Uterus (tissue), 2 donors: ENCODE results near the gene ARMC5.

Source experiments
- CTCF ChIP-seq, 4 experiments: fragments of 200-600 bp in 2 of 4; fragments of 450-650 bp in 2 of 4; sonication (generic) in 2 of 4; IDR thresholded peaks; one replicate each; pipeline ENCODE4 v1.5.1; 2016 to 2019; ENCODE audit warnings: antibody characterized with exemption in 4 of 4, mild to moderate bottlenecking in 2 of 4, moderate library complexity in 1 of 4
- POLR2A ChIP-seq, 2 donors: fragments of 450-650 bp; IDR thresholded peaks; one replicate each; pipeline ENCODE4 v1.6.1; 2016; ENCODE audit warnings: antibody characterized with exemption in 2 of 2, mild to moderate bottlenecking in 1 of 2, moderate library complexity in 1 of 2

DNA sequence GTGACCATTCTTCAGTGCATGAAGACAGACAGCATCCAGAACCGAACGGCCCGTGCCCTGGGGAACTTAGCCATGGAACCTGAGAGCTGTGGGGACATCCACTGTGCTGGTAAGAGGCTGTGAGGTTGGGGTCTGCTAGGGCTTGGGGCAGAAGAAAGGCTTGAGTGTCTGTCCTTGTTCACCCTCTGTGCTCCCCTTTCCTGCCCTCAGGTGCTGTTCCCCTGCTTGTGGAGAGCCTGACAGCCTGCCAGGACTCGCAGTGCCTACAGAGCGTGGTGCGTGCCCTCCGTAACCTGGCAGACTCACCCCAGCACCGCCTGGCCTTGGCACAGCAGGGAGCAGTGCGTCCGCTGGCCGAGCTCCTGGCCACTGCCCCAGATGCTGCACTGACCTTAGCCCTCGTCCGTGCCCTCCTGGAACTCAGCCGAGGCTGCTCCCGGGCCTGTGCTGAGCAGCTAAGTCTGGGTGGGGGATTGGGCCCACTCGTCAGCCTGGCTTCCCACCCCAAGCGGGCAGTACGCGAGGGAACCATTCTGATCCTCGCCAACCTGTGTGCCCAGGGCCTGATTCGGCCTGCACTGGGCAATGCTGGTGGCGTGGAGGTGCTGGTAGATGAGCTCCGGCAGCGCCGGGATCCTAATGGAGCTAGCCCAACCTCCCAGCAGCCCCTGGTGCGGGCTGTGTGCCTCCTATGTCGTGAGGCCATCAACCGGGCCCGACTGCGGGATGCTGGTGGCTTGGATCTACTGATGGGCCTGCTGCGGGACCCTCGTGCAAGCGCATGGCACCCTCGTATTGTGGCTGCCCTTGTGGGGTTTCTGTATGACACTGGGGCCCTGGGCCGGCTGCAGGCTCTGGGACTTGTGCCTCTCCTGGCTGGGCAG, 2.9 kb downstream of the ARMC5 start:
- no peak for TF ChIP-seq POLR2A (IDR thresholded peaks at IDR 0.05)
- no peak for TF ChIP-seq CTCF (IDR thresholded peaks at IDR 0.05)
